ENCODE results near the gene PDE10A.
"Not testable (repeated sequence)": the region's sequence is repeated elsewhere in the genome, so short reads cannot be mapped to it uniquely, and the experiment has no call there.

PDE10A gene

DNA sequence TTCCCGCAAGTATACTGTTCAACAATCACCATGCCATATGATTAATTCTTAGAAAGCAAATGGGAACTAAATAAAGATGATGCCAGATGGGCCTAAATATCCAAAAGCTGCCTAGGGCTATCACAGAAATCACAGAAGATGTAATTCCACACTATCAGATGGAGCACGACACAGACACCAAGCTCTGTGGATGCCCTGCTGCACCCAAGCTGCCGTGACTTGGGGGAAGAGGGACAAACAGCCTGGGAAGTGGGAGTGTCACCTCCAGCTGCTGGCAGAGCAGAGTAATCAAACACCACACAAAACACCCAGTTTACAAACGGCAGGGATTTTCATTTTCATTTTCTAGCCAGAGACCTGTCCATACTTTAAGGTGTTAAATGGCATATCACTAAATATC lies 35.7 kb downstream of the PDE10A start:
- no peak for ATAC-seq
- Mint-ChIP-seq H3K4me1 (no peaks in the 10 kb centered on the region), H3K4me3 (no peak overlapping the region), H3K27ac (no peak overlapping the region), H3K9me3 (peaks cover 9 to 16% of the 10 kb centered on the region in 2 donors), H3K27me3 (peaks cover 9% of the 10 kb centered on the region)
- DNase-seq: no peak

DNA sequence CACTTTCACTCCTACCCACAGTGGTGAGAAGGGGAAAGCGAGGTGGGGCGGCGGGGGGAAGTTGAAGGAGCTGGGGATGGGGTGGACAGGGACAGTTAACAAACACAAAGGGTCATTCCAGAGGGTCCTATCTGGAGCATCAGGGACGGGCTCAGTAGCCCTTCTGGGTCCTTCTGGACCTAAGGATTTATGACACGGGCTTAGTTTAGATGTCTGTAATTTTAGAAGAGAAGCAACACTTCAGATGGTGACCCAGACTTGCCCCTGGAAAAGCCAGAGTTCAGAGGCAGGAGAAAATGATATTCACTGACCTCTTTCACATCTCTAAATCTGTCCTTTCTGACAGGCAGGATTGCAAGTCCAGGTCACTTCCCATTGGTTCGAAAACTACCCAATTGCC lies 36.3 kb downstream of the PDE10A start:
- no peak for DNase-seq
- peaks cover 9% of the 10 kb centered on the region for H3K27me3 Mint-ChIP-seq
- H3K4me1 Mint-ChIP-seq: no peaks in the 10 kb centered on the region
- H3K27ac Mint-ChIP-seq: no peak overlapping the region
- H3K4me3 Mint-ChIP-seq: no peak overlapping the region
- no peak for ATAC-seq
- peaks cover 9 to 16% of the 10 kb centered on the region in 2 donors for H3K9me3 Mint-ChIP-seq

DNA sequence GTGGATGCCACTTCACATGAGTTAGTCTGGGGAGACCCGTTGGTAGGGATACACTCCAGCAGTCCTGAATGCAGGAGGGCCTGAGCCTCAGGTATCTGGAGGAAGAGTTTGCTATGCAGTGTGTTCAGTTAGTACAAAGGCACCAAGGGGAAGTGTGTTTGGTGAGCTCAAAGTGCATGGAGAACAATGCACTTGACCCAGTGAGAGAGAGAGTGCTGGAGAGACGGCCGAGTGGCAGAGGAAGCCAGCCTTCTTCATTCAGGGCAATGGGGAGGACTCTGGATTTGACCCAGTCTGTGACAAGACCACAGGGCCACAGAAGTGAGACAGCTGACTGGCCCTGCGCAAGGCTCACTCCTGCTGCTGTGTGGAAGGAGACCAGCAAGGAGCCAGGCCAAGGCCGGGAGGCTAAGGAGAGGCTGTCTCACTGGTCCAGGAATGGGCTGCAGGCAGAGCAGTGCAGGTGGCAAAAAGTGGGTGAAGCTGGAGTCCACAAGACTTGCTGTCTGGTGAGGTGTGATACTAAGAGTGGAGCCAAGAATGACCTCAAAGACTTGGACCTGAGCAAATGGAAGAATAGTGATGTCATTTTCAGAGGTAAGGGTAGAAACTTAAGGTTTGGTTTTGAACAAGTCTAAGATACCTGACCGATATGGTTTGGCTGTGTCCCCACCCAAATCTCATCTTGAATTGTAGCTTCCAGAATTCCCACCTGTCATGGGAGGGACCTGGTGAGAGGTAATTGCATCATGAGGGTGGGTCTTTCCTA lies 38.0 kb downstream of the PDE10A start:
- no peak for ATAC-seq
- H3K4me3 Mint-ChIP-seq: no peak overlapping the region
- DNase-seq: no peak
- H3K27ac Mint-ChIP-seq: no peak overlapping the region
- no peaks in the 10 kb centered on the region for H3K4me1 Mint-ChIP-seq
- peaks cover 9% of the 10 kb centered on the region for H3K27me3 Mint-ChIP-seq
- H3K9me3 Mint-ChIP-seq: peaks cover 9 to 16% of the 10 kb centered on the region in 2 donors

DNA sequence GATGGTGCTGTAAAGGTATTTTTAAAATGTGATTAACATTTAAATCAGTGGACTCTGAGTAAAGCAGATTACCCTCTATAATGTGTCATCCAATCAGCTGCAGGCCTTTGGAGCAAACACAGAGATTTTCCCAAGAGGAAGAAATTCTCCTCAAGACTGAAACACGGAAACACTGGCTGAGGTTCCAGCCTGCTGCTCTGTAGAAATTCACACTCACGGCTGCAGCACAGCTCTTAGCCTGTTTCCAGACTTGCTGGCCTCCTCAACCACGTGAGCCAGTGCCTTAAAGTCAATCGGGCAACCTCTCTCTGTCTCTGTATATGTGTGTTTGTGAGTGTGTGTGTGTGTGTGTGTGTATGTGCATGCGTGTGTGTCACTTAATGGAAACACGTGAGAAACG lies 41.1 kb downstream of the PDE10A start:
- Mint-ChIP-seq H3K9me3 (peaks cover 9 to 16% of the 10 kb centered on the region in 2 donors), H3K4me3 (no peak overlapping the region), H3K4me1 (no peaks in the 10 kb centered on the region), H3K27ac (no peak overlapping the region), H3K27me3 (peaks cover 9% of the 10 kb centered on the region)
- DNase-seq (no peak), ATAC-seq (no peak)

DNA sequence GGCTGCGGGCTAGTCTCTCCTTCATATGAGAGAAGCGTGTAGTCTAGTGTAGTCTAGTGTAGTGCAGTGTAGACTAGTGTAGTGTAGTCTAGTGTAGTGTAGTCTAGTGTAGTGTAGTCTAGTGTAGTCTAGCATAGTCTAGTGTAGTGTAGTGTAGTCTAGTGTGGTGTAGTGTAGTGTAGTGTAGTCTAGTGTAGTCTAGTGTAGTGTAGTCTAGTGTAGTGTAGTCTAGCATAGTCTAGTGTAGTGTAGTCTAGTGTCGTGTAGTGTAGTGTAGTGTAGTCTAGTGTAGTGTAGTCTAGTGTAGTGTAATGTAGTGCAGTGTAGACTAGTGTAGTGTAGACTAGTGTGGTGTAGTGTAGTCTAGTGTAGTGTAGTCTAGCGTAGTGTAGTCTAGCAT lies 44.1 kb downstream of the PDE10A start:
- not testable (repeated sequence) for H3K4me1 Mint-ChIP-seq, ATAC-seq, H3K9me3 Mint-ChIP-seq, H3K27me3 Mint-ChIP-seq, DNase-seq, H3K4me3 Mint-ChIP-seq, H3K27ac Mint-ChIP-seq

DNA sequence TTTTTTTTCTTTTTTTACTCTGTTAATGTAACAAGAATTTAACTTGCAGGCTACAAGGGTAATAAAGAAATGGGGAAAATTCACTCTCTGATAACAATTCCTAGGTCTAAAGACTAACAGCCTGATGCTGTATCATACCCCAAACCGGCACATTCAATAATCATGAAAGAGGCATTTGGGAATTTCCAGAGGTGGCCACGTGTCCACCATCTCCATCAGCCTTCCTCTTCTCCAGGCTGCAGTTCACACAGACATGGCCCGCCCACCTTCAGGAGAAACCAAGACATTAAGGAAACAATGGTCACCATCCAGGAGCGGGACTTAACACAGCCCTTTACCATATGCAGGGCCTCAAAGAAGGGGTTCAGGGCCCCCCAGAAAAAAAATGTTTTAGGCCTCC lies 44.8 kb downstream of the PDE10A start:
- no peaks in the 10 kb centered on the region for H3K9me3 Mint-ChIP-seq
- ATAC-seq (no peak), DNase-seq (no peak)
- no peaks in the 10 kb centered on the region for H3K4me1 Mint-ChIP-seq
- H3K27me3 Mint-ChIP-seq: no peaks in the 10 kb centered on the region
- no peak overlapping the region for H3K27ac Mint-ChIP-seq
- H3K4me3 Mint-ChIP-seq: no peak overlapping the region

DNA sequence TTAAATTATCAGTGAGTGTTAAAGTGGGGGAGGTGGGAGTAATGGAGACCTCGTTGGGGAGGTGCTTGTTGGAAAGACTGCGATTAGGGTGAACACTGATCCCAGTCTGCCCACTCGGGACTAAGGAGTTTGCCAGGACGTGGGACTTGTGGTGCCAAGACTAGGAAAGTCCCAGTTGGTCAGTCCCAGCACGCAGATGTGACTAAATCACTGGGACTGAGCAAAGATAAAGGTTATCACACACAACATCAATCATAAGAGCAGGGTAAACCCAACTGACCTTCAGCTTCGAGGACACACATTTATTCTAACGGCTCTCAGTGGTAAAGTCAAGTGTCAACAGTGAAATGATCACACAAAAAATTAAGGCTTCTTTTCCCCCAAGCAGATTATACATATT lies 45.5 kb downstream of the PDE10A start:
- Mint-ChIP-seq H3K4me3 (no peak overlapping the region), H3K4me1 (no peaks in the 10 kb centered on the region), H3K27ac (no peak overlapping the region), H3K9me3 (no peaks in the 10 kb centered on the region), H3K27me3 (no peaks in the 10 kb centered on the region)
- ATAC-seq (no peak), DNase-seq (no peak)

DNA sequence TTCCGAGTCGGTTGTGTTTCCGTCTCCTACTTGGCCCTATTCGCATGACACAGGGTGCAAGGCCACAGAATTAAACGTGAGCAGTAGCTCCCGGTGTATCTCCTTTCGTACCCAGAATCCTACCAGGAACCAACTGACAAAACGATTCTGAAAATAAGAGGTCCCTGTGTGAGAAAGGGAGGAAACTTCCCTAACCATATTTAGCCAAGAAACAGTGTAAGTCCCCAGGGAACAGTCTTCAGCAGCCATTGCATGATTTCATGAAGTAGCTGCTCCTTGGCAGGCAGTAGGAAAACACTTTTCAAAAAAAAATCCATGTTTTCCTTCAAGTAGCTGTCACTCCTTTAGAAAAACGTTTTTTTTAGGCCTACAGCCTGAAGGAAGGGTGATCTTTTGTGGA lies 46.9 kb downstream of the PDE10A start:
- no peak for DNase-seq
- Mint-ChIP-seq H3K27ac (no peak overlapping the region), H3K4me3 (no peak overlapping the region), H3K27me3 (no peaks in the 10 kb centered on the region), H3K9me3 (peaks cover 0 to 5% of the 10 kb centered on the region in 2 donors), H3K4me1 (no peaks in the 10 kb centered on the region)
- ATAC-seq: no peak

DNA sequence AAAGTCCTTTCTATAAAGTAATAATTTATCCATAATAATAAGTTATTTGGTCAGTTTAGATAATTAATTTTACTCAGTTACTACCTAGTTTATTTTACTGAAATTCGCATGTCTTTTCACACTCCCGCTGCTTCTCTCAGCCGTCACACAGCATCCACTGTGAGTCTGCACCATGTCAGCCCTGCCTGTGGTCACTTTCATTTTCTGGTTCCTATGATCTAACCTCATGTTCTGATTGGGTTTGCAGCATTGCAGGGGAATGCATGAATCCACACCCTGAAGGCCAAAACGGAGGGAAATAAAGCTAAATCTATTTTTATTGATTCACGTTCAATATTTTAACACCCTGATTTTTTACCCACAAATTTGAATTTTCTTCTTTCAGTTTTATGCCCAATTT lies 47.4 kb downstream of the PDE10A start:
- H3K27ac Mint-ChIP-seq: no peak overlapping the region

DNA sequence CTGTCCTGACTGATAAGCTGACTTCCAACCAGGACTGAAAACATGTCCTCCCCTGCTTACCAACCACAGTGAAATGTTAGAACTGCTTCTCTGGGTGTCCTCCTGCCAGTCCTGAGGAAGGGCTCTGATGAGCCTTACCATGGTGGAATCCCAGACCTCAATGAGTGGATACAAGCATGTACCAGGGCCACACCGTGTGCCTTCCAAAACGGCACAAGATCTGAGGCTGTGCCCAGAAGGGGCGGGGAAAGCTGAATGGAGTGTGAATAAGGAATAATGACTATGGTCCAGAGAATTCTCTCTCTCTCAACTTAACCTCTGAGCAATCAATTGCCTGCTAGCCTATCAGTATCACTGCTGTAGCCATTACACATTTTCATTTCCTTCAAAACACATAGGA lies 51.7 kb downstream of the PDE10A start:
- Mint-ChIP-seq H3K4me1 (no peaks in the 10 kb centered on the region), H3K9me3 (peaks cover 0 to 9% of the 10 kb centered on the region in 2 donors), H3K27me3 (no peaks in the 10 kb centered on the region), H3K27ac (no peak overlapping the region), H3K4me3 (no peak overlapping the region)
- DNase-seq (no peak), ATAC-seq (no peak)

More for the DNA sequence above, 47.4 kb downstream of the PDE10A start:
- Mint-ChIP-seq H3K9me3 (peaks cover 0 to 8% of the 10 kb centered on the region in 2 donors), H3K4me3 (no peak overlapping the region), H3K4me1 (no peaks in the 10 kb centered on the region), H3K27me3 (no peaks in the 10 kb centered on the region)
- DNase-seq (no peak), ATAC-seq (peak; percentile 64)

DNA sequence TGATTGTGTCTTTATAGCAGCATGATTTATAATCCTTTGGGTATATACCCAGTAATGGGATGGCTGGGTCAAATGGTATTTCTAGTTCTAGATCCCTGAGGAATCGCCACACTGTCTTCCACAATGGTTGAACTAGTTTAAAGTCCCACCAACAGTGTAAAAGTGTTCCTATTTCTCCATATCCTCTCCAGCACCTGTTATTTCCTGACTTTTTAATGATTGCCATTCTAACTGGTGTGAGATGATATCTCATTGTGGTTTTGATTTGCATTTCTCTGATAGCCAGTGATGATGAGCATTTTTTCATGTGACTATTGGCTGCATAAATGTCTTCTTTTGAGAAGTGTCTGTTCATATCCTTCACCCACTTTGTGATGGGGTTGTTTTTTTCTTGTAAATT lies 54.5 kb downstream of the PDE10A start:
- DNase-seq, H3K27ac Mint-ChIP-seq, ATAC-seq, H3K9me3 Mint-ChIP-seq, H3K4me3 Mint-ChIP-seq, H3K27me3 Mint-ChIP-seq, H3K4me1 Mint-ChIP-seq: not testable (repeated sequence)

DNA sequence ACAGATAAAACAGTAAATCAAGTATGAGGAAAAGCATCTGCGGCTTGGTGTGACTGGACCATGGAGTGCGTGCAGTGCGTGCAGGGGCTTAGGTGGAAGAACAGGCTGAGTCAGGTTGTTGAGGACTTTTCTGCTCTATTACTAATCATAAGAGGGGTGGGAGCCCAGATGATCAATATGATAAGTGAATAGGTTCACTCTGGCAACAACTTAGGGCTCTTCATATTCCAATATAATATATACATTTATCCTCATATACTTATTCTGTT lies 56.4 kb downstream of the PDE10A start:
- no peak overlapping the region for H3K27ac Mint-ChIP-seq
- no peak overlapping the region for H3K4me3 Mint-ChIP-seq
- no peaks in the 10 kb centered on the region for H3K4me1 Mint-ChIP-seq
- peaks cover 0 to 6% of the 10 kb centered on the region in 2 donors for H3K9me3 Mint-ChIP-seq
- no peak for ATAC-seq
- no peak for DNase-seq
- H3K27me3 Mint-ChIP-seq: no peaks in the 10 kb centered on the region

DNA sequence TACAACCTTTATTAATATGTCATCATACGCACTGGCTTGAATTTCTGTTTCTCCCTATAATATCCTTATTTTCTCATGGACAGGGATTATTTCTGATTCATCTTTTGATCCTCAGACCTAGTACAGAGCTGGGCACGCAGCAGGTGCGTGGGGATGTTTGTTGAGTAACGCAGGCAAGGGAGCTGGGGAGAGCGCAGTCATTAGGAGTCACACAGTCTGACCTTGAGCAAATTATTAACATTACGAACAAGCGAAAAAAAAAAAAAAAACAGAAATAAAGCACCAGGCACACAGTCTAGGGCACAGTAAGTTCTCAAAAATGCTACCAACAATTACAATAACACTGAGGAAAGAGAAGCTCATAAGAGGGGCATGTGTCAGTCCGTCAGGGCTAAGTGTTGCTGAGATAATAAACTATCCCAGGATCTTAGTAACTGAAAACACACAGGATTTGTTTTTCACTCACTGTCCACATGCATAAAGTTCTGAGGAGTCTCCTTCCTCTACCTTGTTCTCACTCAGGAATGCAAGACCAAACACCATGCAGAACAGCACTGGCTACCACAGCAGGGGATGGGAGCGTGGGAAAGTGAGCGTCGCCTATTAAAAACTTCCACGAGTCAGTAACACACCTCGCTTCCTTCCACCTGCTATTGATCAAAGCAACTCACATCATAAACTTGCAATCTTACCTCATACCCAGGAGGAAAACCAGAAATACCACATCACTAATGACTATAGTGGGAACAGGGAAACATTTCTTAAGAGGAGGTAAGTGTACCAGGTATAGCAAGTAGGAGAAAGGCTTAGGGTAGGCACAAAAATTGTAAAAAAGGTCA lies 56.9 kb downstream of the PDE10A start:
- Mint-ChIP-seq H3K9me3 (peaks cover 1 to 5% of the 10 kb centered on the region in 2 donors), H3K4me1 (no peaks in the 10 kb centered on the region), H3K4me3 (no peak overlapping the region), H3K27ac (no peak overlapping the region), H3K27me3 (no peaks in the 10 kb centered on the region)
- no peak for ATAC-seq
- no peak for DNase-seq

DNA sequence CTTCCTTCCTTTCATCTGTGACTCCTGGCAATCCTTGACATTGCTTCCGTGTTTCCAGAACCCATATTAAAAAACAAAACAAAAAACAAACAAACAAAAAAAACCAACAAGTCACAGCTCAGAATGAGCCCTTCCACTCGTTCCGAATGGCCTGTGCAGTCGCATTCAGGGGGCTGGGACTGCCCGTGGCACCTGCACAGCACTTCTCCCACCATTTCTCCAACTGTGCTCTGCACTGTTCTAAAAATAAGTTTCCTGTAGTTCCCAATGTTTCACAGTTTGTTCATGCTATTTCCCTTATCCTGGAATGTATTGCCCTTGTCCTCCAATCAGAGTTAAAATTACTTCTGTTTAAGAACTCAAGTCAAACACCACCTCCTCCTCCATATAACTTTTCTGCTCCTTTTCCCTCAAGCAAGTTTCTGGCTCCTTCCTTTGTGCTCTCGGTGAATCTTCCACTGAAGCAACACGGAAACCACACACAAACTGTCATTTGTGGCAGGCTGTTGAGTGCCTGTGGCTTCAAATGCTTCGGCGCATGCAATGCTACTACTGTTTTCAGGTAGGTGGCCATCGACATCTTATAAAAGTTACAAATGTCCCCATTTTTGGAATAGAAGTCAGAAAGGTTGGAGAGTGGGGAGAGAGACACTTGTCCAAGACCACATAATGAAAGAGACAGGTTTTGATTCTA lies 57.7 kb downstream of the PDE10A start:
- H3K27me3 Mint-ChIP-seq: no peaks in the 10 kb centered on the region
- H3K27ac Mint-ChIP-seq: no peak overlapping the region
- H3K4me1 Mint-ChIP-seq: no peaks in the 10 kb centered on the region
- peaks cover 0 to 9% of the 10 kb centered on the region in 2 donors for H3K9me3 Mint-ChIP-seq
- DNase-seq (no peak), ATAC-seq (no peak)
- H3K4me3 Mint-ChIP-seq: no peak overlapping the region

DNA sequence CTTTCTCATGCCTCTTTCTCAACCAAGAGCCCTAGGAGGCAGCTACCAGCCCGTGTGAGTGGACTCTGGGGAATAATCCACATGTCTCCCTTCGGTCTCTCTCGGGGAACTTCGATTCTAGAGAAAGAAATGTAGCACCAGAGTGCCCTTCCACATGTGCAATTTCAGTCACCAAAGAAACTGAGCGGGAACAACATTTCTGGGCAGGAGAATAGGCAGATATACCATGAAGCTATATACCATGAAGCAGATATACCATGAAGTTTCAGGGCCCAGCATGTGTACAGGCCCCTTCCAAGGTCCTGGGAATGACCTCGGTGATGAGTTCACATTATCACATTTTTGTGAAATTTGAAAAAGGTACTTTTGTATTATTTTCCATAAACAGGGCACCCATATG lies 60.8 kb downstream of the PDE10A start:
- DNase-seq (no peak), ATAC-seq (no peak)
- no peak overlapping the region for H3K27ac Mint-ChIP-seq
- no peak overlapping the region for H3K4me3 Mint-ChIP-seq
- no peaks in the 10 kb centered on the region for H3K27me3 Mint-ChIP-seq
- H3K4me1 Mint-ChIP-seq: no peaks in the 10 kb centered on the region
- peaks cover 0 to 16% of the 10 kb centered on the region in 2 donors for H3K9me3 Mint-ChIP-seq

DNA sequence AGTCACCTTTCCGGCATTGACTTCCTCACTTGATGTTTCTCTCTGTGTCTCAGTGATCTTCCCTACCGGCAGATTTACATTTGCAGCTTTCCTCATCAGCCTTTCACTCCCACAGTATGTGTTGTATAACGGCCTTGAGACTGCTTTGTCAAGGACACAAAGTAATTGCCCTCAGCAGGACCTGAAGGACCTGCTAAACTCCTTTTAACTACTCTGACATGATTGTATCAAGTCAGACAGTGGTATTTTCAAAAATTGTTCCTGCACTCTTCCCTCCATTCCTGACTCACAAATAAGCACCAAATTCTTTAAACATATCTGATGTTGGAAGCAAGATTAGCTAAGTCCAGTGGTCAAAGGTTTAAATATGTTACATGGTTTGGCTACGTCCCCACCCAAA lies 62.4 kb downstream of the PDE10A start:
- H3K4me1 Mint-ChIP-seq: no peaks in the 10 kb centered on the region
- no peak overlapping the region for H3K27ac Mint-ChIP-seq
- no peaks in the 10 kb centered on the region for H3K27me3 Mint-ChIP-seq
- DNase-seq (no peak), ATAC-seq (no peak)
- peaks cover 4 to 16% of the 10 kb centered on the region in 2 donors for H3K9me3 Mint-ChIP-seq
- H3K4me3 Mint-ChIP-seq: no peak overlapping the region
